ENCODE results near the gene LYPLAL1. TPM values are rescaled to one million over a fixed set of nuclear protein-coding genes. Genes with fewer than 3 reads are reported as not detected.

LYPLAL1 gene
- total and polyA plus RNA-seq, 3 donors from 2014 or later: 20.8 to 33.8 (median 26.5) TPM

DNA sequence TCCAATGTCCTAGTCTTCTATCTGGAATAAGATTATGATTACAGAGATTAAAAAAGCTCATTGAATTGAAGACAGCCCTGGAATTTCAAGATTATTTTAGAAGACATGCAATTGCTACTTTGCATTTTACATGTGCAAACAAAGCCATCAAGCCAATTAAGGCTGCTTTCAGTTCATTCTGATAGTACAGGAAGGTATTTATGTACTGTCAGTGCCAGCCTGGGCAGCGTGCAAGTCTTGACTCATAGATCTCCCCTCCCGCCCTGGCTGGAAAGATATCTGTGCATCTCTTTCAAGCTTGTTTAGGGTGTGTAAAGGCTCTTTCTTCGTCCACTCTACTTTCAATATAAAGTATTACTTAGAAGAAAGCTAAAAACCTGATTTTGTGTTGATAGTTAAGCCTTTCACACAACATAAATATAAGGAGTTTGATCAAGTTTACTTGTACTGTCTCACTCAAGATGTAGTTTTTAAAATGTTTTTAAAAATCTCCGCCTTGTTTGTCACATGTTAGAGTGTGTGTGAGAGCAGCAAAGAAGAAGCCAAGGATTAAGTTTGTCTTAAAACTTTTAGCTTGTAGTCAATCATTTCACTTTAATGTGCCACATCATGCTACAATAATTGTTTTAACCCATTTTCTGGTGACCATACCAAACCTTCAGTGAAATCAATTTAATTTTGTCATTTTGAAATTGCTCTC lies 13.6 kb upstream of the LYPLAL1 start:
- Histone ChIP-seq H3K4me1 (no peaks in the 10 kb centered on the region), H3K27ac (no peak overlapping the region), H3K27me3 (no peaks in the 10 kb centered on the region), H3K4me3 (no peak overlapping the region), H3K9me3 (no peaks in the 10 kb centered on the region), H3K36me3 (ENCODE audit: low read depth, missing control alignments) (no peaks in the 10 kb centered on the region)
- WGBS, 2 donors: 73 to 87% methylated on average over 4 of the region's 4 CpGs
- TF ChIP-seq, protein P1, sequence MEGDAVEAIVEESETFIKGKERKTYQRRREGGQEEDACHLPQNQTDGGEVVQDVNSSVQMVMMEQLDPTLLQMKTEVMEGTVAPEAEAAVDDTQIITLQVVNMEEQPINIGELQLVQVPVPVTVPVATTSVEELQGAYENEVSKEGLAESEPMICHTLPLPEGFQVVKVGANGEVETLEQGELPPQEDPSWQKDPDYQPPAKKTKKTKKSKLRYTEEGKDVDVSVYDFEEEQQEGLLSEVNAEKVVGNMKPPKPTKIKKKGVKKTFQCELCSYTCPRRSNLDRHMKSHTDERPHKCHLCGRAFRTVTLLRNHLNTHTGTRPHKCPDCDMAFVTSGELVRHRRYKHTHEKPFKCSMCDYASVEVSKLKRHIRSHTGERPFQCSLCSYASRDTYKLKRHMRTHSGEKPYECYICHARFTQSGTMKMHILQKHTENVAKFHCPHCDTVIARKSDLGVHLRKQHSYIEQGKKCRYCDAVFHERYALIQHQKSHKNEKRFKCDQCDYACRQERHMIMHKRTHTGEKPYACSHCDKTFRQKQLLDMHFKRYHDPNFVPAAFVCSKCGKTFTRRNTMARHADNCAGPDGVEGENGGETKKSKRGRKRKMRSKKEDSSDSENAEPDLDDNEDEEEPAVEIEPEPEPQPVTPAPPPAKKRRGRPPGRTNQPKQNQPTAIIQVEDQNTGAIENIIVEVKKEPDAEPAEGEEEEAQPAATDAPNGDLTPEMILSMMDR (IDR thresholded peaks at IDR 0.05): no peak
- TF ChIP-seq POLR2A (IDR thresholded peaks at IDR 0.05): no peak
- no peak for DNase-seq
- intact Hi-C loops (cut with DNase I; ENCODE audit: low total_unique reads): no loop called here

DNA sequence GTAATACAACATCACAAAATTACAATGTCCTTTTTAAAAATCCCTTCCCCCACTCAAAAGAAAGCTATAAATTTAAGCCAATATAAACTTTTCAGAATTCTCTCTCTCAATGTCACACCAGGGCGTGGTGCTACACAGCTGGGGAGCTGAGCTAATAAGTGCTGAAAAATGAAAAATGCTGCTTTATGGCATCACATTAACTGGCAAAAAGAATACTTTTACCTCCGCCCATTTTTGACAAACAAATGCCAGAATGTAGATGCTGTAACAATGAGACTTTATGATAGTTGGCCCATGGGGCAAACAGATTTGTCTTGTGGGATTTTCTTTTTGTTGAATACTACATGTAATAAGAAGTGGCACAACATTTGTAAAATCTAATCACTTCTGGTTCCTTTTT lies 12.7 kb upstream of the LYPLAL1 start:
- Histone ChIP-seq H3K27ac (no peak overlapping the region), H3K36me3 (ENCODE audit: low read depth, missing control alignments) (no peaks in the 10 kb centered on the region), H3K9me3 (no peaks in the 10 kb centered on the region), H3K4me3 (no peak overlapping the region), H3K4me1 (no peaks in the 10 kb centered on the region), H3K27me3 (no peaks in the 10 kb centered on the region)
- intact Hi-C loops (cut with DNase I; ENCODE audit: low total_unique reads): no loop called here
- TF ChIP-seq, protein P1 (IDR thresholded peaks at IDR 0.05): no peak
- TF ChIP-seq POLR2A (IDR thresholded peaks at IDR 0.05): no peak
- 85 to 94% methylated on average over 2 of the region's 2 CpGs for WGBS, 2 donors
- DNase-seq: no peak

GRCh38 chr1:219161371-219161770 lies 12.3 kb upstream of the LYPLAL1 start:
- WGBS, 2 donors: 93 to 96% methylated on average over 1 of the region's 1 CpG
- no peak for DNase-seq
- no peak for TF ChIP-seq POLR2A (IDR thresholded peaks at IDR 0.05)
- TF ChIP-seq, protein P1 (IDR thresholded peaks at IDR 0.05): no peak
- Histone ChIP-seq H3K36me3 (ENCODE audit: low read depth, missing control alignments) (no peaks in the 10 kb centered on the region), H3K27ac (no peak overlapping the region), H3K27me3 (no peaks in the 10 kb centered on the region), H3K4me3 (no peak overlapping the region), H3K4me1 (no peaks in the 10 kb centered on the region), H3K9me3 (no peaks in the 10 kb centered on the region)
- intact Hi-C loops (cut with DNase I; ENCODE audit: low total_unique reads): no loop called here

DNA sequence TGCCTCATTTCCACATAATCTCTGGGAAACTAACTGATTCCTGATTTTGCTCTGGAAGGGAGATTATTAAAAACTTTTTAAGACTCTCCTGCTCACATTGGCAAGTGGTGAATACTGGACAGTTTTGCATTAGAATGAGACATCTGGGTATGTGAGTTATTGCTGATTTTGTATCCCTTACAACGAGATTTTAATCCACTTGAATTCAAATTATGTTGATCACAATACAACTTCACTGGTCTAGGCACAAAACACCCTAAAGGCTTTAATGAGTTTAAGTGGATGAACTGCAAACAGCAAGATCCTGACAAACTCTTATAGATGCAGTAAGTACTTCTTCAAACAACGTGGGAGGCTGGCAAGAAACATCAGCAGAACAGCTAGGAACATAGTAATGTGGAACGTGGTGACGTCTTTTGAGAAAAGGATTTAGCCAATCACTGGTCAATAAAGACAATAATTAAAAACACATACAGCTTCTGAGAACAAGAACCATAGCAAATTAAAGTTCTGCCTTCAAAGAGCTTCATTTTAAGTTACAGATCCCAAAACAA lies 10.2 kb upstream of the LYPLAL1 start:
- intact Hi-C loops (cut with DNase I; ENCODE audit: low total_unique reads): no loop called here
- no peak for DNase-seq
- WGBS, 2 donors: 89 to 91% methylated on average over 4 of the region's 4 CpGs

More for the DNA sequence above, 10.2 kb upstream of the LYPLAL1 start:
- Histone ChIP-seq H3K4me3 (no peak overlapping the region), H3K27ac (no peak overlapping the region), H3K9me3 (no peaks in the 10 kb centered on the region), H3K36me3 (ENCODE audit: low read depth, missing control alignments) (no peaks in the 10 kb centered on the region), H3K27me3 (no peaks in the 10 kb centered on the region), H3K4me1 (no peaks in the 10 kb centered on the region)
- TF ChIP-seq, protein P1 (IDR thresholded peaks at IDR 0.05): no peak
- no peak for TF ChIP-seq POLR2A (IDR thresholded peaks at IDR 0.05)
